Measurements from ENCODE around the gene COPZ1.

The COPZ1 gene

GRCh38 chr12:54397157-54397556 lies 72.2 kb downstream of the COPZ1 start:
- no peak for DNase-seq (ENCODE audit: low read depth)

- DNase-seq (ENCODE audit: low read depth): no peak
Observed at GRCh38 chr12:54398218-54398617, 73.3 kb downstream of the COPZ1 start.

DNA sequence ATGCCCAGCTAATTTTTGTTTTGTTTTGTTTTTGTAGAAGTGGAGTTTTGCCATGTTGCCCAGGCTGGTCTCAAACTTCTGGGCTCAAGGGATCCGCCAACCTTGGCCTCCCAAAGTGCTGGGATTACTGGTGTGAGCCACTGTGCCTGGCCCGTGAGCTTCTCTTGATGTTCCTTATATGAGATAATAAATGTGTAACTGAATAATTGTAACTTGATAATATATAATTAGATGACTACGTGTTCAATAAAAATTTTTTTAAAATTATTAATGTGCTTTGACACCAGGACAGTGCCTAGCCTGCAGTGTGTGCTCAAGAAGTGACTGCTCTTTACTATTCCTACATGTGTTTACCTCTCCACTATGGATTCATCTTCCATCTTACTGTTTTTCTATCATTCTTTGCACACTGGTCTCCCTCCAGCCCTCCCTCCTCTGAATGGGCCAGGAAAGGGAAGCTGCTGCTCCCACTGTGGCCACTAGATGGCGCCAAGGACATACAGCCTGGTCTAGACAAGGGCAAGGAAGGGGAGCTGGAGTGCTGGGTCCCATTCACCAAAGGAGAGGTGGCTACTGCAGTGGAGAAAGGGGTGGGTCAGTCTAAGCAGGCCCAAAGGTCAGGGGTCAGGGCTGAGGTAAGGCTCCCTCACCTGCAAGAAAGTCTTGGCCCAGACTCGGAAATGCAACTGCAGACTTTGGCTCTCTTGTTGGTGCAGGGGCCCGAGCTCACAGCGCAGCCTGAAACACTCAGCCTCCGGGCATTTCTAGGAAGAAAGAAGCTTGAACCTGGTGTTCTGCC lies 74.3 kb downstream of the COPZ1 start:
- peak; percentile 76 for DNase-seq (ENCODE audit: low read depth)

DNA sequence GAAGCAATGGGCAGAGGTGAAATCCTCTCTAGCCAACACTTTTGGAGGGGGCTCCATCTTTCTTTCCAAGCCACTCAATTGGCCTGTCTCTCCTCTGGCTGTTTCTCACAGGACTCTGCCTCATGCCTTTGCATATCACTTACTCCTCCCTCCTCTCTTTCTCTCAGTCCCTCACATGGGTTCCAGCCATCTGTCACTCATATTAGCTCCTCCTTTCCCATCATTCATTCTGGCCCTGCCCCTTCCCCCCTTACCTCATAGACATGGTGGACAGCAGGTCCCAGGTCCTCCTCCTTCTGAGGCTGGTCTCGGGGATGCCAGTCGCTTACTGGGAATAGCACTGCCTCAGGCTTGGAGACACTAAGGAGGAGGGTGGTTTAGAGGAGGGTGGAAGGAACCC lies 76.2 kb downstream of the COPZ1 start:
- DNase-seq (ENCODE audit: low read depth): no peak

All from fibroblast of gingiva (primary cell).